Suprapubic skin (tissue), 4 donors: ENCODE results near the gene IL19. TPM values are rescaled to one million over a fixed set of nuclear protein-coding genes. Genes with fewer than 3 reads are reported as not detected.

Experiments
- DNase-seq, 2 donors: peaks; one replicate each; pipeline ENCODE4 v3.0.0-alpha.2; 2019; ENCODE audit warnings: low spot score in 2 of 2
- H3K27ac ChIP-seq: fragments of 200-600 bp; sonication (generic); one replicate; pipeline ENCODE4 v1.5.1; 2019
- H3K27me3 ChIP-seq: fragments of 200-600 bp; sonication (generic); one replicate; pipeline ENCODE4 v1.5.1; 2019
- H3K36me3 ChIP-seq: fragments of 200-600 bp; sonication (generic); one replicate; pipeline ENCODE4 v1.5.1; 2019
- H3K4me1 ChIP-seq: fragments of 200-600 bp; sonication (generic); one replicate; pipeline ENCODE4 v1.5.1; 2019
- H3K4me3 ChIP-seq: fragments of 200-600 bp; sonication (generic); one replicate; pipeline ENCODE4 v1.5.1; 2019; ENCODE audit warnings: mild to moderate bottlenecking
- H3K9me3 ChIP-seq: fragments of 200-600 bp; sonication (generic); one replicate; pipeline ENCODE4 v1.5.1; 2019
- CTCF ChIP-seq, 2 donors: fragments of 200-600 bp in 1 of 2; fragments of 450-650 bp in 1 of 2; sonication (generic) in 1 of 2; IDR thresholded peaks; one replicate each; pipeline ENCODE4 v1.5.1; 2016 to 2019; ENCODE audit warnings: antibody characterized with exemption in 2 of 2, mild to moderate bottlenecking in 1 of 2, moderate library complexity in 1 of 2
- EP300 ChIP-seq: sonication (generic); formaldehyde crosslinking; IDR thresholded peaks from one replicate; pipeline ENCODE4 v1.6.1; 2017; ENCODE audit warnings: antibody characterized with exemption
- POLR2A ChIP-seq, 2 donors: fragments of 450-650 bp; IDR thresholded peaks; one replicate each; pipeline ENCODE4 v1.6.1; 2017; ENCODE audit warnings: antibody characterized with exemption in 2 of 2, mild to moderate bottlenecking in 2 of 2, moderate library complexity in 2 of 2
- POLR2AphosphoS5 ChIP-seq, 3 donors: sonication (generic); formaldehyde crosslinking; IDR thresholded peaks; one replicate each; pipeline ENCODE4 v1.6.1; 2017; ENCODE audit warnings: antibody characterized with exemption in 3 of 3
- WGBS: methylation state at CpG from one replicate; pipeline ENCODE4 v1.1.5; 2018; 5-methylcytosine and 5-hydroxymethylcytosine counted together
- total RNA-seq, 4 donors: library from RNA; depleted of rRNA; stranded (reverse); fragments of >200 nt; gene quantifications; one replicate each; pipeline ENCODE4 v1.1.0, GENCODE V29; 2016

Gene IL19
- total RNA-seq, 4 donors from 2014 or later, result not detected

GRCh38 chr1:206812471-206812870 is 41.9 kb downstream of the IL19 start:
- Histone ChIP-seq H3K27ac (no peak overlapping the region), H3K27me3 (peaks cover 5% of the 10 kb centered on the region), H3K4me3 (no peak overlapping the region), H3K36me3 (no peaks in the 10 kb centered on the region), H3K9me3 (peaks cover 4% of the 10 kb centered on the region), H3K4me1 (no peaks in the 10 kb centered on the region)
- no peak for DNase-seq
- TF ChIP-seq CTCF (IDR thresholded peaks at IDR 0.05) (no peak), POLR2AphosphoS5 (IDR thresholded peaks at IDR 0.05) (no peak), EP300 (no peak), POLR2A (IDR thresholded peaks at IDR 0.05) (no peak)
- 89% methylated on average over 2 of the region's 2 CpGs for WGBS

GRCh38 chr1:206814716-206815341 is 44.3 kb downstream of the IL19 start:
- 38% methylated on average over 2 of the region's 2 CpGs for WGBS

GRCh38 chr1:206816390-206817287 is 46.1 kb downstream of the IL19 start:
- Histone ChIP-seq H3K27ac (no peak overlapping the region), H3K9me3 (peaks cover 4% of the 10 kb centered on the region), H3K4me1 (no peaks in the 10 kb centered on the region), H3K27me3 (no peaks in the 10 kb centered on the region), H3K36me3 (no peaks in the 10 kb centered on the region), H3K4me3 (no peak overlapping the region)
- DNase-seq, result no peak
- no peak for TF ChIP-seq CTCF (IDR thresholded peaks at IDR 0.05)
- TF ChIP-seq POLR2A (IDR thresholded peaks at IDR 0.05), result no peak
- no peak for TF ChIP-seq EP300
- no peak for TF ChIP-seq POLR2AphosphoS5 (IDR thresholded peaks at IDR 0.05)
- WGBS, result 62% methylated on average over 4 of the region's 4 CpGs

More at GRCh38 chr1:206814716-206815341, 44.3 kb downstream of the IL19 start:
- Histone ChIP-seq H3K9me3 (peaks cover 4% of the 10 kb centered on the region), H3K27me3 (no peaks in the 10 kb centered on the region), H3K36me3 (no peaks in the 10 kb centered on the region), H3K4me1 (no peaks in the 10 kb centered on the region), H3K27ac (no peak overlapping the region), H3K4me3 (no peak overlapping the region)
- DNase-seq, result no peak
- TF ChIP-seq EP300 (no peak), CTCF (IDR thresholded peaks at IDR 0.05) (no peak), POLR2AphosphoS5 (IDR thresholded peaks at IDR 0.05) (no peak), POLR2A (IDR thresholded peaks at IDR 0.05) (no peak)

GRCh38 chr1:206821493-206821892 is 50.9 kb downstream of the IL19 start:
- Histone ChIP-seq H3K9me3 (no peaks in the 10 kb centered on the region), H3K27ac (no peak overlapping the region), H3K4me3 (no peak overlapping the region), H3K4me1 (peaks cover 6% of the 10 kb centered on the region), H3K36me3 (no peaks in the 10 kb centered on the region), H3K27me3 (no peaks in the 10 kb centered on the region)
- no peak for DNase-seq
- TF ChIP-seq POLR2AphosphoS5 (IDR thresholded peaks at IDR 0.05) (no peak), POLR2A (IDR thresholded peaks at IDR 0.05) (no peak), EP300 (no peak), CTCF (IDR thresholded peaks at IDR 0.05) (no peak)
- 75% methylated on average over 4 of the region's 4 CpGs for WGBS

- no peaks in the 10 kb centered on the region for H3K36me3 ChIP-seq
- no peaks in the 10 kb centered on the region for H3K9me3 ChIP-seq
- no peak overlapping the region for H3K27ac ChIP-seq
- no peak overlapping the region for H3K4me3 ChIP-seq
- peaks cover 6% of the 10 kb centered on the region for H3K4me1 ChIP-seq
- H3K27me3 ChIP-seq, result no peaks in the 10 kb centered on the region
- TF ChIP-seq CTCF (IDR thresholded peaks at IDR 0.05) (no peak), EP300 (no peak), POLR2A (IDR thresholded peaks at IDR 0.05) (no peak), POLR2AphosphoS5 (IDR thresholded peaks at IDR 0.05) (no peak)
- 56% methylated on average over 5 of the region's 5 CpGs for WGBS
- no peak for DNase-seq
Measured at GRCh38 chr1:206823727-206824126, 53.2 kb downstream of the IL19 start.
